Measurements from ENCODE around the gene ROBO2. TPM values are rescaled to one million over a fixed set of nuclear protein-coding genes. Genes with fewer than 3 reads are reported as not detected.

The ROBO2 gene
- polyA plus RNA-seq, 1 experiment, result 1.6 TPM

- DNase-seq (ENCODE audit: low read depth), result no peak
- Histone ChIP-seq H3K27me3 (ENCODE audit: control insufficient read depth, insufficient read depth, low read length) (no peaks in the 10 kb centered on the region), H3K36me3 (ENCODE audit: control insufficient read depth, insufficient read depth, low read length) (no peaks in the 10 kb centered on the region), H3K4me3 (ENCODE audit: low read depth, low read length) (no peak overlapping the region)
- CTCF ChIA-PET, result no interaction called here
- no peak for TF ChIP-seq CTCF (IDR thresholded peaks at IDR 0.05; ENCODE audit: insufficient read depth, low read depth, low read length)
- POLR2A ChIA-PET, result no interaction called here
These were observed 11.7 kb downstream of the ROBO2 start for GRCh38 chr3:77051591-77051990.

GRCh38 chr3:77052051-77052501 is 12.2 kb downstream of the ROBO2 start:
- no peak for TF ChIP-seq CTCF (IDR thresholded peaks at IDR 0.05; ENCODE audit: insufficient read depth, low read depth, low read length)
- CTCF ChIA-PET, result no interaction called here
- DNase-seq (ENCODE audit: low read depth), result no peak
- Histone ChIP-seq H3K36me3 (ENCODE audit: control insufficient read depth, insufficient read depth, low read length) (no peaks in the 10 kb centered on the region), H3K4me3 (ENCODE audit: low read depth, low read length) (no peak overlapping the region), H3K27me3 (ENCODE audit: control insufficient read depth, insufficient read depth, low read length) (no peaks in the 10 kb centered on the region)
- POLR2A ChIA-PET, result no interaction called here

DNA sequence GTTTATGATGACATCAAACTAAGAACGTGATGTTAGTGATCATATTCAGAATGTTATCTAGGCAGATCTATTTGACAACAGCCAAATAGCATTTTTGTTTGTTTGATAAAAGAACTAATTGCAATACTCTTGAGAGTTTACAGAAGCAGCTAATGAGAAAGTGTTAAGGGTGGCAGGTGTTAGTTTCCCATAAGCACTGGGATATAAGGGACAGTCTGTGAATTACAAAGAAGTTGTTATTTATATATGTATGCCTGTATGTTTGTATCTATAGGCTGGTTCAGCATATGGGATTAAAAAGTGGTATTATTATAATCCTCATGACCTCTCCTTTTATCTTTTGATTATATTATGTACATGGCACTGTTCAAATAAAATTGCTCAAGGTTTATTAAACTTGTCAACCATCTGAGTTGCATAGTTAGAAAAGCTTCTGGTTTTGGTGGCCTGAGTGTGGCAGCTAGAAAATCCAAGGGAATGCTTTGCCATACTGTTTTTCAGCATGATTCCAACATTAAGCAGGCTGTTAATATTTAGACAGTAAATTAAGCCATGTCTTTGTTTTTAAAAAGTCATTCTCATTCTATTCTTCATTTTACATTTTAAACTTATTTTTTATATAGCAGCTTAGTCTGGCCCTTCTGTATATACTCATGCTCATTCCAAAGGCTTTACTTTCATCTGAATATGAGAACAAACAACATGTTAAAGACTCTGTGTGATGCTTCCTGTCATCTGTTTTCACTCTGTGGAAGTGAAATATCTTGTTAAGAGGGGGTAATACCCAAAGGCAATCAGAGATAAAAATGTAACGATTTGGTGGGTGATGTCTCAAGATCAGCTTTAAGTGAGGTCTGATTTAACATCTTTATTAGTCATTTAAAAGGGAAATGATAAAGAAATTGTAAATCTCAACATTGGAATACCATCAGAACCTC is 13.1 kb downstream of the ROBO2 start:
- no peak for TF ChIP-seq CTCF (IDR thresholded peaks at IDR 0.05; ENCODE audit: insufficient read depth, low read depth, low read length)
- no peak overlapping the region for H3K4me3 ChIP-seq (ENCODE audit: low read depth, low read length)
- no peaks in the 10 kb centered on the region for H3K36me3 ChIP-seq (ENCODE audit: control insufficient read depth, insufficient read depth, low read length)
- ChIA-PET CTCF (no interaction called here), POLR2A (no interaction called here)
- DNase-seq (ENCODE audit: low read depth), result no peak
- H3K27me3 ChIP-seq (ENCODE audit: control insufficient read depth, insufficient read depth, low read length), result no peaks in the 10 kb centered on the region

DNA sequence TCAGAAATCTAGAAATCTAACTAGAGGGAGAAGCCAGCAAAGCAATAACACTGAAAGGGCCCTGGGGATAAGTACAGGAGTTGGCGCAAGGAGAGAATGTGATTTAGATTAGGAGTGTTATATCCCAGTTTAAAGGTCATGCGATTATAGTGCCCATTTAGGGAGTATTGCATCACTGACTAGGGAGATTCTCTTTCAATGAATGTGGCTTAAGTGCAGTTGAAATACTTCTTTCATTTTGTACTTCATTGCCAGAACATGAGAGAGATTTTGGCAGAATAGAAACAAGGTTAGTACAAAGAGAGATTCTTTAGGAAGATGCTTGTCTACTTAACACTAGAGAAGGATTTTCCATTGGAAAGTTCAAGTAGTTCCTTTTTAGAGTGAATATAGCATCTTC is 13.9 kb downstream of the ROBO2 start:
- no peak for DNase-seq (ENCODE audit: low read depth)
- ChIA-PET CTCF (no interaction called here), POLR2A (no interaction called here)
- H3K27me3 ChIP-seq (ENCODE audit: control insufficient read depth, insufficient read depth, low read length), result no peaks in the 10 kb centered on the region
- no peak overlapping the region for H3K4me3 ChIP-seq (ENCODE audit: low read depth, low read length)
- TF ChIP-seq CTCF (IDR thresholded peaks at IDR 0.05; ENCODE audit: insufficient read depth, low read depth, low read length), result no peak
- no peaks in the 10 kb centered on the region for H3K36me3 ChIP-seq (ENCODE audit: control insufficient read depth, insufficient read depth, low read length)

DNA sequence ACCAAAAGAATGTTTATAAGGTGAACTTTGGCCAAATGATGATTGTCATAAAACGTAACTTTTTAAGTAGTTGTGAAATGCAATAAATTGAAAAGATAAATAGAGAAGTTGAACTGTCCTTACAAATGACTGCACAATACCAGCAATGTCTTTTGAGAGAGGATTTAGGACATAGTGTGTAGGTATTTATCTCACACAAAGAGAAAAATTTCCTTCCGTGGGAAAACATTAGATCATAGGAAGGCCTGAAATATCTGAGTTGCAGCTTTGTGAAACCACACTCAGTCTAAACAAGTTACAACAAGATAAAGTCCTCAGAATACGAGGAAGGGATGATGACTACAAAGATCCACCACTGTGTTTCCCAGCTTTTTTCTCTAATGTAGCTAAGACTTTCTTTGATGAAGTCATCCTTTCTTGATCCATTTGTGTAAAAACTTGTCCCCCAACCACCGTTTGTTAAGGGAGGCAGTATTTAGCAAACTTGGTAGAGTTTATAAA is 16.0 kb downstream of the ROBO2 start:
- Histone ChIP-seq H3K27me3 (ENCODE audit: control insufficient read depth, insufficient read depth, low read length) (no peaks in the 10 kb centered on the region), H3K4me3 (ENCODE audit: low read depth, low read length) (no peak overlapping the region), H3K36me3 (ENCODE audit: control insufficient read depth, insufficient read depth, low read length) (no peaks in the 10 kb centered on the region)
- CTCF ChIA-PET, result no interaction called here
- TF ChIP-seq CTCF (IDR thresholded peaks at IDR 0.05; ENCODE audit: insufficient read depth, low read depth, low read length), result no peak
- DNase-seq (ENCODE audit: low read depth), result no peak
- POLR2A ChIA-PET, result no interaction called here

Data from BJ (cell line).